Dedifferentiated amniotic fluid mesenchymal stem cell (primary cell): Measurements from ENCODE around the gene MALRD1.
A peak's percentile ranks its signal among the peaks of the same experiment; 100 is the strongest.
"Not testable (repeated sequence)": the region's sequence is repeated elsewhere in the genome, so short reads cannot be mapped to it uniquely, and the experiment has no call there.

Source experiments
- DNase-seq: peaks from one replicate; pipeline ENCODE4 v3.0.0-alpha.2; 2016; ENCODE audit errors: extremely low spot score

MALRD1 gene

DNA sequence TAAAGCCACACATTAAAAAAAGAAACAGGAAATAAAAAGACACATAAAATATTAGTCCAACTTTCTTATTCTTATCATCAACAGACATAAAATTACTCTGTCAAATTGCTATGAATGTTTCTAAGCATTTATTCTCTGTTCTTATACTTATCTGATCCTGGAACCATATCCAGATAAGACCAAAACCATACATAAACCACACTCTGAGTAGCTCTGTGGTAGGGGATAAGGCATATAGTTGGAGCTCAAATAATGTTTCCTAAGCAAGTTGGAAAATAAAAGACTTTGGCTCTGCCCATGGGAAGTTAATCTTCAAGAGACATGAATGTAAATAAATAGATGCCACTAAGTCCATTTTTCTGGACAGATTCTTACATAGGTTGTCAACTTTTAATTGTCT is 664.6 kb downstream of the MALRD1 start:
- peak; percentile 3 for DNase-seq

DNA sequence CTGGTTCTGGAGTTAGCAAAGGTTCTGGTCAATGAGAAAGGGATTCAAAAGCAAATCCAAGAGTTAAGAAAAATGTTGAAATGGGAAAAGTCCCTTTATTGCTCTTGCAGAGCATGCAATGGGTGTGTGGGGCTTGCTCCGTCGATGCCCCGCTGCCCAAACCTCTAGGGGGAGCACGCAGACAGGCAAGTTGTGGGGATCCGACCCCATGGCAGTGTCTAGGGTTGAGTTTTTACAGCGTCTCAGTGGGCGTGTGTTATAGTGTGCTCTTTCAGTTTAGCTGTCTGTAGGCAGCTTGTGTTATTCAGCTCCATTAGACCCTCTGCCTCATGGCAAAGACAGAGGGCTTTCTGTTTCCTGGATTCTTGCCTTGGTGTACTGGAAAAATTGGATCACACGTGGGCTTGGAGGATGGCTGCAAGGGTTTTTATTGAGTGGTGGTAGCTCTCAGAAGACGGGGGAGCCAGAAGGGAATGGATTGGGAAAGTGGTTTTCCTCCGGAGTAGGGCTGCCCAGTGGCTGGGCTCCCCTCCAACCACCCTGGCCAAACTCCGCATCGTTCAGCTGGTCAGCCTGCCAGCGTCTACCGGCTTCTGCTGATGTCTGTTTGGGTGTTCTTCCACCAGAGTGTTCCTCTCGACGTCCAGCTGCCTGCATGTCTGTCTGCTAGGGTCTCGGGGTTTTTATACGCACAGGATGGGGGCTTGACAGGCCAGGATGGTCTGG is 665.4 kb downstream of the MALRD1 start:
- peak; percentile 12 for DNase-seq

DNA sequence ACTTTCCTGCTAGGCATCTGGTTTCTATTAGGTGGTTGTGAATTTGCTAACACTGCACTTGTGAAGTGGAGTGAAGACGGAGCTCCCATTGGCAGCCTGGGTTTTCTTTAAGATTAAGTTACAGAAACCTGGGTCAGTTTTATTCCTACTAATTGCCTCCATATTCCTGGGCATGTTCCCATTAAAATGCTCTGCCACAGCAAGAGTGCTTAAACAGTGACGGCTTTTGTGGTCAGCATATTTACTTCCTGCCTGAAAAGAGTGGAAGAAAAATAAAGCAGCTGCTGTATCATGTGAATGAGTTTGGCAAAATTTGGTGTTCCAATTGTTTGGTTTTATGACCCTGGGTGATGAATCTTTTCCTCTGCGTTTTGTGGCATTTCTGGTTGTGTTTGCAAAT is 670.7 kb downstream of the MALRD1 start:
- no peak for DNase-seq

DNA sequence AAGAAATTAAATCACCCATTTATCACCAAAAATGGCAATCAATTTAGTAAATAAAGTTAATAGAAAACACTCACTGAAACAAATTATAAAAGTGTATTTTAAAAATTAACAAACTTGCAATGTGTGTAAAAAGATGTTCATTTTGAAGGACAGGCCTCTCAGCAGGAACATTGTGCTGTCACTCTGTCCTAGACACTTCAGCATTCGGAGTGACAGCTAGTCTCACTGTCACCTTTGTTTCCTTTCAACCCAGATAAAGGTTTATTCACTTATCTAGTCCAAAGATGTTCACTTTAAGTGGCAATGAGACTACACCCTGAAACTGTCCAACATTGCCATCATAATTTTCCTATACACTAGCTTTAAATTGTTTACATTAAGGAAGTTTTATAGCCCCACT is 675.7 kb downstream of the MALRD1 start:
- DNase-seq, result no peak

DNA sequence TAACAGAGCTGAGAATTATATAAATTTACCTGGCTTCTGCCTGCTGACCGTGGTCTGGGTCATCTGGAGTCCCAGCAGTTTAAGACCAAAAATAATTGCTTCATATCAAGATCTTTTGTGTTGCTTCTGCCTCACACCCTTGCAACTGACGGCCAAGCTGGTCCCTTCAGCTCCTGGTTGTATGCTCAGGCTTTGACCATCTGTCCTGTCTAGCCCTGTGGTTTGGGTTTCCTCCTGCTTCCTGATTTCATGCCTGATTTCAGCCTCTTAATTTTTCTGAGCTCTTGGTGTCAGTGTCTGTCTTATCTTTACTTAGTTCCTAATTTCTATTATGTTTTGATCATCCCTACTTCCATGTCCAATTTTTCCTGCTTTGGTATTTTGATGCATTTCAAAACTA is 679.8 kb downstream of the MALRD1 start:
- DNase-seq, result peak; percentile 12

DNA sequence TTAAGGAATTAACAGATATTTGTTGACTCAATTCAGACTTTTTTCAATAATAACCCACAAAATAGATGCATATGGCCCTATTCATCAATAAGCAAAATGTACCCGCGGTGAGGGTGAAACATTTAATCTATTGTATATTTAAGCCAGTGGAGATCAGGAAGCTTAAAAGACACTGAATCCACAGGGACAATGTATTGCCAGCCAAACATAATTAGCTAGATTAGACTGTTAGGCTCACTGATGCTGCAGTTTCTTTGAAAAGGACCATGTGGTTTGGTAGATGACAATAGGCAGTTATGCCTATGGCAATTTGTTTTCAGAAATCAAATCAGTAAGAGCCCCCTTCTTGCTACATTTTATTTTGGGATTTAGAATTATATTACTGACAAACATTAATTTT is 680.4 kb downstream of the MALRD1 start:
- DNase-seq, result peak; percentile 9

DNA sequence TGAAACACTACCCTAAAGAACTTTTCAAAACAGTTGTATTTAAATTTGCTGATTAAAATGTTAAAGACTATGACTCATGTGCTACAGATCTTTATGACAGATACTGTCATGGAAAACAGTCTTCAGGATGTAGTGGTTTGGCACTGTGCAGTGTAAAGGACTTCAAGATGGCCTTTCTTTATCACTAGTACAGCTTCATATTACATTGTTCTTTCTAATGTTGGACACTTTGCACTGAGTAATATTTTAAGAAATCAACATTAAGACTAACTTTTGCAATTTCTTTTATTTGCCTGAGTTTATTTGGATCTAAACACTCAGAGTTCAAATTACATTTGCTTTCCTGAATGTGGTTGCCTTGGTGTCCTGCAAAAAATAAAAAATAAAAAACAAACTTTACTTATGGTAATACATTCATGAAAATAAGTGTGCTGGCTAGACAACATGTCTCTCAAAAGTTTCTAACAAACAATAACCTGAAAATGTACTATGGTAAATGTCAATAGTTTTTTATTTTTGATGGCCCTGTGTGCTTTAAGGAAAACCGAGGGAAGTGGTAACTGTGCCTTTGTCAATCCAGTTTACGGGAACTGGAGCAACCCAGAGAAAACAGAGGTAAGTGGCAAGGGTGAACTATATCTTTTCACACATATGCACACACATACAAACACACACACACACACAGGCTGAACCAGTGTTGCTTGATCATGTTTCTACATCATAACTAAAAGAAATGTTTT is 681.7 kb downstream of the MALRD1 start:
- peak; percentile 14 for DNase-seq

DNA sequence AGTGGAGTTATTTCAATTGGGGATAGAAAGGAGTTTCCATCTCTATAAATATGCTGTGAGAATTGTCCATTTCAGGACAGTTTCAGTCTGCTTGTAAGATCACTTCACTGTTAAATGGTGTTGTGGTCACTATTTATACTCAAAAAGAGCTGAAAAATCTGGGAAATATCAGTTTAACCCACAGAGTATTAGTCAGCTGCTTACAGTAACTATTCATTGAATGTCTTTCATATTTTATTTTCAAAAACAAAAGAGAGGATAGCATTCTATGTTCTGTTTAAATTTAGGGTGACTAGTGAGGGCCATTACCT is 682.3 kb downstream of the MALRD1 start:
- DNase-seq, result peak; percentile 13

DNA sequence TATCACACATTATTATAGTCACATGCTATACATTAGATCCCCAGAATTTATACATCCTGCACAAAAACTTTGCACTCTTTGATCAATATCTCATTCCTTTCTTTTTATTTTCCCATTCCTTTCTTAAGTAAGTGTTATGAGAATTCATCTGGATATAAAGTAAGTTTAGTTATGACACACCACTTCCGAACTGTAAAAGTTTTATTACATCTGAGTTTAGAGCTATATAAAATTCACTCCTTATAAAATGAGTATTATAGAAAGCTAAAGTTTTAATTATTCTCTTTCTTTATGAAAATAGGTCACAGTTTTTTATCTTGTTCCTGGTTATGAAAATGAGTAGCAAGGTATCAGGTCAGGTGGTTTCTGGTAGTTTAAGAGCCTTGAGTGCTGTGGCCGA is 683.0 kb downstream of the MALRD1 start:
- DNase-seq, result peak; percentile 3

DNA sequence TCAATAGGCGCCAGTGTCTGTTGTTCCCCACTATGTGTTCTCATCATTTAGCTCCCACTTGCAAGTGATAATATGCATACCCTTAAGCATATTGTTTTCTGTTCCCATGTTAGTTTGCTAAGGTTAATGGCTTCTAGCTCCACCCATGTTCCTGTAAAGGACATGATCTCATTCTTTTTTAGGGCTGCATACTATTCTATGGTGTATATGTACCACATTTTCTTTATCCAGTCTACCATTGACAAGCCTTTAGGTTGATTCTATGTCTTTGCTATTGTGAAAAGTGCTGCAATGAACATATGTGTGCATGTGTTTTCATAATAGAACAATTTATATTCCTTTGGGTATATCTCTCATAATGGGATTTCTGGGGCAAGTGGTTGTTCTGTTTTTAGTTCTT is 689.8 kb downstream of the MALRD1 start:
- no peak for DNase-seq

DNA sequence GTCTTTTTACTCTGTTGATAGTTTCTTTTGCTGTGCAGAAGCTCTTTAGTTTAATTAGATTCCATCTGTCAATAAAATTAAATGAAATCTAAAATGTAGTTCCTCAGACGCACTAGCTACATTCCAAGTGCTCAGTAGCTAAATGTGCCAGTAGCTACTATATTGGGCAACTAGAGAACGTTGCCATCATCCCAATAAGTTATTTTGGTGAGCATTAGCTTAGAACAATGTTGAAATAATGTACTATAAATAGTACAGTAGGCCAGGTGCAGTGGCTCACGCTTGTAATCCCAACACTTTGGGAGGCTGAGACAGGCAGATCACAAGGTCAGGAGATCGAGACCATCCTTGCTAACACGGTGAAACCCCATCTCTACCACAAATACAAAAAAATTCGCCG is 690.6 kb downstream of the MALRD1 start:
- not testable (repeated sequence) for DNase-seq

DNA sequence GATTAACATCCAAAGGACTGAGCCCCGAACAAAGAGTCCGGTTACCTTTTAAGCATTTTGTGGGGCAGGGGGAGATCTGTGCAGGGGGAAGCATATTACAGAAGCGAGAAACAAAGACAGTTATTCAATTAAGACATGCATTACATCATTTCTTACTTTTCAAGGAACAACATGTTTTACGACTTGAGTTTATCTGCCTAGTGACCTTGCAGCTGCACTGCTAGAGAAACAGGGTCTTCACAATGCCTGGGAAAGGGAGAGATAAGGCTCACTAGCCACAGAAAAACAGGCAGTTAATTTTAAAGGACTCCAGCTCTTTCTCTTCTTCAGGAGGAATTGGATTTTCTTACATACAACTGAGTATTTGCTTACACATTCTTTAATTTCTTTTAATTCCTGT is 693.5 kb downstream of the MALRD1 start:
- DNase-seq, result not testable (repeated sequence)

DNA sequence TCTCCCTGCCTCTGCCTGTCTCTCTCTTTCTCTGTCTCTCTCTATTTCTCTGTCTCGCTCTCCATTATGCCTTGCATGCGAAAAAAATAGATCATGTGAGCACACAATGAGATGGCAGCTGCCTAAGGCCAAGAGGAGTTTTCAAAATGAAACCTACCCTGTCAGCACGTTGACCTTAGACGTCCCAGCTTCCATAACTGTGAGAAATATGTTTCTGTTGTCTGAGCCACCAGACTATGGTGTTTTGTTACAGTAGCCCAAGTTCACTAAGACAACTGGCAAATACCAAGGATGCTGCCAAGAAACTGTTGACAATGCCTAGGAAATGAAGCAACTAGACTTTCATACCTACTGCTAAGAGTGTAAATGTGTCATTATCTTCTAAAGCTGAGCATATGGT is 697.1 kb downstream of the MALRD1 start:
- no peak for DNase-seq

DNA sequence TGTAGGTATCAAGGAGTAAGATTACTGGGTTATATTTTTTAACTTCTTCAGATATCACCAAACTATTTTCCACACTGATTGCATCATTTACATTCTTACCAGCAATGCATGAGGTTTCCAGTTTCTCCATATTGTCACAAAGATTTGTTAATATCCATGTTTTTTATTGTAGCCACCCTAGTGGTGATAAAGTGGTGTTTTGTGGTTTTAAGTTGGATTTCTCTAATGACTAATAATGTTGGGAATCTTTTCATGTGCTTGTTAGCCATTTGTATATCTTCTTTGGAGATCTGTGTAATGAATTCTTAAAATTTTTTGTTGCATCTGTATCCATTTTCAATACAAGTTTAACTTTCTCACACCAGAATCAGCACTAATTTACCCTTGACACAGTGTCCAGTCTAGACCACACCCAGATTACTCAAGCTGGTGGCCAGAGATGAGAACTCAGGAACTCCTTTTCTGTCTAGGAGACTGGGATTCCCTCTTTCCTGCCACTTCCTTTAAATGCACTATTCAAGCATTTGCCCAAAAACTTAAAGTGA is 700.7 kb downstream of the MALRD1 start:
- DNase-seq, result no peak

DNA sequence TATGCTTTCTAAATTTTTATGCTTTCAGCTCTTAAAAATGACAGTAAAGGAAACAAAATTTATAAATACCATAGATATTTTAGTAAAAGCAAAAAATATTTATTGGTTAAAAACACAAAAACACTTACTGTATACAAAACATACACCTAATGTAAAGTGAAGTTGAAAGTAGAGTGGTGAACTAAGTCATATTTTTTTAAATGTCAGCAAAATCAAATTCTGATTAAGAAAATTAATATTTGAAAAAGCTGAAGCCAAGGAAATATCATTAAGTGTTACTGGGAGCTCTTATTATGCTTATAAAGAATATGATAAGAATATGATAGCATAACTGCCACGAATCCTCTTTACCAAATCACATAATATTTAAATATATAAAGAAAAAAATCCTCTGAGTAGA is 702.4 kb downstream of the MALRD1 start:
- no peak for DNase-seq

DNA sequence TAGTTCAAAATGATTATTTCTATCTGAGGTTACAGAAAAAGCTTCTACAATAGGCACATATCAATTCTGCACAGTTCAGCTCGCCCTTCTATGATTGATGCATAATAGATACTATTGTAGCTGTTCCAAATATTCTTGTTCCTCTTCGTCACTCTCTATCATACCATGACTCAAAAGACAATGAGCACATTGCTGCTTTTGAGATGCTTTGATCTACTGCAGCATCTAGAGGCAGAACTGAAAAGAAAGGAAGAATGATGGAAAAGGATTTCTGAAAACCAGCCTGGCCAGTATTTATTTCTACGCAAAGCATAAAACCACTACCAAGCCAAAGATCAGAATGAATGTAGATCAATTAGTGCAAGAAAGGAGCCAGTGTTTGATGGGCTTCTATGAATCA is 708.3 kb downstream of the MALRD1 start:
- DNase-seq, result no peak

DNA sequence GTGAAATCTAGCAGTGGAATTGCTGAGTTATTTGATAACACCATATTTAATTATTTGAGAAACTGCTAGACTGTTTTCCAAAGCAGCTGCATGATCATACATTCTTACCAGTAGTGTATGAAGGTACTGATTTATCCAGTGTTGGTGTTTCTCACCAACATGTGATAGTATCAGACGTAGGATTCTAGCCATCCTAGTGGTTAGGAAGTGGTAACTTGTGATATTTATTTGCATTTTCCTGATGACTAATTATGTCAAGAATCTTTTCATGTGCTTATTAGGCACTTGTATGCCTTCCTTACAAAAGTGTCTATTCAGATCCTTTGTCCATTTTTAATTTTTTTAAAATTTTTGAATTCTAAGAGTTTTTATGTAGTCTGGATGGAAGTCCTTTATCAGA is 713.4 kb downstream of the MALRD1 start:
- DNase-seq, result no peak

DNA sequence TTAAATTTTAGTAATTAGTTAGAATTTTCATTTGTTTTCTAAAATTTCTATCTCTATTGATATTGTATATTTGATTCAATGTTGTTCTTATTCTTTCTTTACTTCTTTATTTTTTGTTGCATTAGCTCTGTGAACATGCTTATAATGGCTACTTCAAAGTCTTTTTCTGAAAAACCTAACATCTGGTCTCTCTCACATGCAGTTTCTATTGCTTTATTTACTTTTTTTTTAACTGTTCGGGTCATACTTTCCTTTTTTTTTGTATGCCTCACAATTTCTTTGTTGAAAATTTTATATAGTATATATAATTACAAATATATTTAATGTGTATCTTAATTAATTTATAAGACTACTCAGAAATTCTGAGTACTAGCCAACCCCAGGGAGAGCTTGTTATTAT is 715.5 kb downstream of the MALRD1 start:
- DNase-seq, result no peak

DNA sequence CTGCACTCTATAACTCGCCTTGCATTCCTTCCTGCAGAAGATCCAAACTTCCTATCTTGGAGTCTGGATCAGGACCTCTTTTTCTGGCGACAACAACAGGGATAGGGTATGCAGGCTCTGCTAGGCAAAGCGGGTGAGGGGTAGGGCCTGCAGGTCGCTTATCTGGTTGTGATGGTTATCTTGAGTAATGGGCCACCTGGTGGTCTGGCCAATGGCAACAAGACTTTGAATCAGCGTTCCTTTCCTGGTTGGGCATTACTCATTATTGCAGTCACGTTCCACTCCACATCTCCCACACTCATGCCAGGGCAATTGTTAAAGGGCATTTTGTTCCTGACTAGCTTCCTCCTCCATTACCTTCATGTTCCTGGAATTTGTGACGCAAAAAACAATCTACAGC is 719.3 kb downstream of the MALRD1 start:
- DNase-seq, result no peak

DNA sequence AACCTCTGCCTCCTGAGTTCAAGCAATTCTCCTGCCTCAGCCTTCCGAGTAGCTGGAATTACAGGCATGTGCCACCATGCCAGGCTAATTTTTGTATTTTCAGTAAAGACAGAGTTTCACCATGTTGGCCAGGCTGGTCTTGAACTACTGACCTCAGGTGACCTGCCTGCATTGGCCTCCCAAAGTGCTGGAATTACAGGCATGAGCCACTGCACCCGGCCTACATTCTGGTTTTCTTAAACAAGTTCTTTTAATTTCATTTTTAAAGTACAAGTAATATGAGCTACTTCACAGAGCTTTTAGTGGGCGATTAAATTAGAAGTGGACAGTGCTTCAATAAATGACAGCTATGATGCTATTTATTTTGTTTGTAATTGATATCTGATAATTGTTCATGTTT is 721.2 kb downstream of the MALRD1 start:
- not testable (repeated sequence) for DNase-seq

DNA sequence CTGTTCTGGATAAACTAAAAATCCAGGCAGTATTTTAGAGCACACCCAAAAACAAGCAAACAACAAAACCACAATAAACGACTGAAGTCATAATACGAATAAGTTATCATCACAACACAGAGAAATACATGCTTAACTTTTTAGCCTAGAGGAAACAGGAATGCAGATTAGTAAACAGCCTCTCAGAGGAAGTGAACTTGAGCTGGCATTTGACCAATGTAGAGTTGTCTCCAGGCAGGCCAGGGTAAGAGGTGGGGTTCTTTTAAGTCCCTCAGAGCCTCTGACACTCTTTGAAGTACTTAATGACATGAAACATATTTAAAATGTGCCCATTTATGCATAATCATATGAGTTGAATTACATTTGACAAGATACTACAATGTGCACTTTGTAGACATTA is 724.4 kb downstream of the MALRD1 start:
- no peak for DNase-seq

DNA sequence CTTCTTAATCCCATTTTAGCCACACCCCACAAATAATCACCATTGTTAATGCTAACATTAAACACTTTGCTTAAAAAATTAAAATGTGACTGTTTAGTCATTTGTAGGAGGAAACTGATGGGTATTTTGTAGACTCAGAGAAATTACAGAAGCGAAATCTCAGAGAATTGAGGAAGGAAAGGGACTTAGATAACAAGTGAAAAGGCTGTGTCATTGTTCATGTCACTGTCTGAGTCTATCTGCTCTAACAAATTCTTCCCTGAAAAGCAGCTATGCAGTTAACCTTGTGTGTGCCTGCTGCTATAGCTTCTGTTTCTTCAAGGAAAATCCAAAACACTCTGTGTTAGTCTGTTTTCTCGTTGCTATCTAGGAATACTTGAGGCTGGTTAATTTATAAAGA is 726.7 kb downstream of the MALRD1 start:
- DNase-seq, result no peak

DNA sequence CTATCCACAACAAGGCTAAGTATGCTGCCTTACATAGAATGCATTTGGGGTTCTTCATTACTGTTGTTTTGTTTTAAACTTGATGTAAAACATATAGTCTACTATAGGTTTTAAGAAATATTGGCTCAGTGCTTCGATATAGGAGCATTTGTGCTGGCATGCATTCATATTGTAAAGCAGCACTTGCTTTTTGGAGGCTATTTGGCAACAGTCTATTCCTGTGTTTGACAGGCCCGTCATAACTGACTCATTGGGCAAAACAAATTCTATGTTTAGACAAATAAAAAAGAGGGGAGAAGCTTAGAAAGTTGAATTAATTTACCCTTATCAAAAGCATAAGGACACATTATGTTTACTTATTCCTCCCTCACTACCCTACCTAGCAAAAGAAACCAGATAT is 729.2 kb downstream of the MALRD1 start:
- no peak for DNase-seq

DNA sequence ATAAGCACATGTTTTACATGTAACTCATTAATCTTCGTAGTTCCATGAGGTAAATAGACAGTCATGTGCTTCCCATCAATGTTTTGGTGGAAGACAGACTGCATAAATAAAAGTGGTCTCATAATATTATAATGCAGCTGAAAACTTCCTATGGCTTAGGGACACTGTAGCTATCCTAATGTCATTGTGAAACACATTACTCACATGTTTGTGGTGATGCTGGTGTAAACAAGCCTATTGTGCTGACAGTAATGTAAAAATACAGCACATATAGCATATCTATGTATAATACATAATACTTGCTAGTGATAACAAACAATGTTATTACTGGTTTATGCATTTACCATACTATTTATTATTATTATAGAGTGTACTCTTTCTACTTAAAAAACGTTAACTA is 730.4 kb downstream of the MALRD1 start:
- DNase-seq, result no peak
